Gastrocnemius medialis (tissue), 4 donors: ENCODE results near the gene ATP2A1.
A peak's percentile ranks its signal among the peaks of the same experiment; 100 is the strongest.

Experiments
- POLR2A ChIP-seq, 2 donors: fragments of 450-650 bp; IDR thresholded peaks; one replicate each; pipeline ENCODE4 v1.6.1; 2017; ENCODE audit warnings: antibody characterized with exemption in 2 of 2, mild to moderate bottlenecking in 2 of 2, moderate library complexity in 2 of 2
- TF ChIP-seq, protein P1 (sequence below), 5 experiments: fragments of 450-650 bp in 3 of 5; fragments of 200-600 bp in 2 of 5; sonication (generic) in 2 of 5; IDR thresholded peaks in 4 of 5; conservative IDR thresholded peaks in 1 of 5; 1 replicate in 4 of 5; 2 replicates in 1 of 5; pipeline ENCODE4 v1.5.1; 2016 to 2019; ENCODE audit warnings: antibody characterized with exemption in 5 of 5, mild to moderate bottlenecking in 3 of 5, moderate library complexity in 3 of 5

DNA sequence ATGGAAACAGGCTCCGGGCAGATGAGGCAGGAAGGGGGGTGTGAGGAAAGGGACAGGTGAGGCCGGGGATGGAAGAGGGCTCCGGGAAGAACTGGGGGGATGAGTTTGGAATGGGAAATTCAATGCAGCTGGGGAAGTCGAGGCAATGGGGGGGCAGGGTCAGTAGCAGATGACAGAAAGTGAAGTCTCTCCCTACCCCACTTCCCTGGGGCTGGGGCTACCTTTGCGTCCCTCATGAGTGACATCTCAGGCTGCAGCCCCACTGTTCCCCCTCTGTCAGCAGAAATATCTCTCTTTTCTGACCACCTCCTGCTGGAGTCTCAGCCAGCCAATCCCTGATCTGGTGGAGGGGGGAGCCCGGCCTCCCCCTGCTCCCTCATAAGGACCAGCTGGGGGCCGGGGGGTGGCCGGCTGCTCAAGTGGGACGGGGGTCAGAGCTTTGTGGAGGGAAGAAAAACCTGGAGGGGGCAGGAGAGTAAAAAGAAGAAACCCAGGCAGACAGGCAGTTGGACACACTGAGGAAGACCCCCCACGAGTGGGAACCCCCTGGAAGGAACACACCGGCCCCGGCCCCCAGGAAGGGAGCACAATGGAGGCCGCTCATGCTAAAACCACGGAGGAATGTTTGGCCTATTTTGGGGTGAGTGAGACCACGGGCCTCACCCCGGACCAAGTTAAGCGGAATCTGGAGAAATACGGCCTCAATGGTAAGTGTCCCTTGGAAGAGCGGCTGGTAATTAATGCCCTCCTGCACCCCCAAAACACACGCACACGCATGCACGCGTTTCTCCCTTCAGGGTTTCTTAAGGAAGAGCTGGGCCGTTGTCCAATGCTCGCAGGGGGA lies at the start of gene ATP2A1:
- TF ChIP-seq, protein P1, sequence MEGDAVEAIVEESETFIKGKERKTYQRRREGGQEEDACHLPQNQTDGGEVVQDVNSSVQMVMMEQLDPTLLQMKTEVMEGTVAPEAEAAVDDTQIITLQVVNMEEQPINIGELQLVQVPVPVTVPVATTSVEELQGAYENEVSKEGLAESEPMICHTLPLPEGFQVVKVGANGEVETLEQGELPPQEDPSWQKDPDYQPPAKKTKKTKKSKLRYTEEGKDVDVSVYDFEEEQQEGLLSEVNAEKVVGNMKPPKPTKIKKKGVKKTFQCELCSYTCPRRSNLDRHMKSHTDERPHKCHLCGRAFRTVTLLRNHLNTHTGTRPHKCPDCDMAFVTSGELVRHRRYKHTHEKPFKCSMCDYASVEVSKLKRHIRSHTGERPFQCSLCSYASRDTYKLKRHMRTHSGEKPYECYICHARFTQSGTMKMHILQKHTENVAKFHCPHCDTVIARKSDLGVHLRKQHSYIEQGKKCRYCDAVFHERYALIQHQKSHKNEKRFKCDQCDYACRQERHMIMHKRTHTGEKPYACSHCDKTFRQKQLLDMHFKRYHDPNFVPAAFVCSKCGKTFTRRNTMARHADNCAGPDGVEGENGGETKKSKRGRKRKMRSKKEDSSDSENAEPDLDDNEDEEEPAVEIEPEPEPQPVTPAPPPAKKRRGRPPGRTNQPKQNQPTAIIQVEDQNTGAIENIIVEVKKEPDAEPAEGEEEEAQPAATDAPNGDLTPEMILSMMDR (IDR thresholded peaks at IDR 0.05 in 4 of 5, conservative IDR thresholded peaks at IDR 0.05 in 1 of 5): no peak
- TF ChIP-seq POLR2A (IDR thresholded peaks at IDR 0.05): peak in 1 of 2 donors; percentile 45
